NCI-H774 (cell line): ENCODE results near the gene EPHA6.
A peak's percentile ranks its signal among the peaks of the same experiment; 100 is the strongest.

Source experiments
- DNase-seq: peaks from one replicate; lab custom pipeline; 2025; lab: John Stamatoyannopoulos, UW

Gene EPHA6

GRCh38 chr3:97705764-97706163 is 891.4 kb downstream of the EPHA6 start:
- DNase-seq: no peak

GRCh38 chr3:97706226-97706625 is 891.8 kb downstream of the EPHA6 start:
- DNase-seq: no peak

- no peak for DNase-seq
These were observed 897.3 kb downstream of the EPHA6 start for GRCh38 chr3:97711654-97712053.

- DNase-seq: peak; percentile 22
These were observed 898.5 kb downstream of the EPHA6 start for GRCh38 chr3:97712919-97713318.

- DNase-seq: no peak
These were observed 899.2 kb downstream of the EPHA6 start for GRCh38 chr3:97713634-97714033.

- peak; percentile 80 for DNase-seq
These were observed 904.9 kb downstream of the EPHA6 start for GRCh38 chr3:97719156-97719821.

- no peak for DNase-seq
These were observed 906.0 kb downstream of the EPHA6 start for GRCh38 chr3:97720417-97720816.

- no peak for DNase-seq
These were observed 907.1 kb downstream of the EPHA6 start for GRCh38 chr3:97721446-97721845.

- no peak for DNase-seq
These were observed 922.5 kb downstream of the EPHA6 start for GRCh38 chr3:97736928-97737327.

GRCh38 chr3:97738761-97739160 is 924.4 kb downstream of the EPHA6 start:
- no peak for DNase-seq

GRCh38 chr3:97742036-97742435 is 927.6 kb downstream of the EPHA6 start:
- no peak for DNase-seq

GRCh38 chr3:97744289-97744688 is 929.9 kb downstream of the EPHA6 start:
- DNase-seq: no peak

GRCh38 chr3:97763586-97764406 is 949.4 kb downstream of the EPHA6 start:
- no peak for DNase-seq

GRCh38 chr3:97764407-97765238 is 950.2 kb downstream of the EPHA6 start, which contains the start of gene ARL6:
Gene ARL6, plus strand, starts transcription at chr3:97764758. Its CDS starts 3,350 bp downstream, at chr3:97768108.
- DNase-seq: peak; percentile 93

- DNase-seq: no peak
These were observed 950.9 kb downstream of the EPHA6 start for GRCh38 chr3:97765336-97765735.

GRCh38 chr3:97772926-97773325 is 958.5 kb downstream of the EPHA6 start:
- no peak for DNase-seq

- DNase-seq: no peak
These were observed 963.8 kb downstream of the EPHA6 start for GRCh38 chr3:97778152-97778551.

GRCh38 chr3:97793420-97794019 is 979.1 kb downstream of the EPHA6 start:
- DNase-seq: peak; percentile 68

GRCh38 chr3:97795951-97796350 is 981.6 kb downstream of the EPHA6 start:
- DNase-seq: no peak
